Gastroesophageal sphincter (tissue), 4 donors: ENCODE data around the gene SYT1. TPM values are rescaled to one million over a fixed set of nuclear protein-coding genes. Genes with fewer than 3 reads are reported as not detected.
"Not testable (repeated sequence)": the region's sequence is repeated elsewhere in the genome, so short reads cannot be mapped to it uniquely, and the experiment has no call there.

ENCODE experiments used
- ATAC-seq: fragments of 150-250 bp; one replicate; pipeline ENCODE4 v1.9.1; 2016; ENCODE audit warnings: mild to moderate bottlenecking, moderate library complexity
- H3K27ac ChIP-seq, 4 donors: fragments of 200-600 bp; sonication (generic) in 3 of 4; 1 replicate in 3 of 4; 2 replicates in 1 of 4; pipeline ENCODE4 v1.5.1; 2016 to 2019
- H3K27me3 ChIP-seq: fragments of 200-600 bp; sonication (generic); one replicate; pipeline ENCODE4 v1.5.1; 2019
- H3K36me3 ChIP-seq, 2 donors: fragments of 200-600 bp; sonication (generic); one replicate each; pipeline ENCODE4 v1.5.1; 2019; ENCODE audit warnings: control low read depth in 1 of 2
- H3K4me1 ChIP-seq, 3 donors: fragments of 200-600 bp; sonication (generic); 1 replicate in 2 of 3; 2 replicates in 1 of 3; pipeline ENCODE4 v1.5.1; 2016 to 2019; ENCODE audit warnings: control low read depth in 2 of 3
- H3K4me3 ChIP-seq, 2 donors: fragments of 200-600 bp; sonication (generic); one replicate each; pipeline ENCODE4 v1.5.1; 2019; ENCODE audit warnings: mild to moderate bottlenecking in 1 of 2, moderate library complexity in 1 of 2
- H3K9me3 ChIP-seq, 3 donors: fragments of 200-600 bp; sonication (generic); one replicate each; pipeline ENCODE4 v1.5.1; 2017 to 2019; ENCODE audit warnings: control low read depth in 2 of 3
- EP300 ChIP-seq: sonication (generic); formaldehyde crosslinking; IDR thresholded peaks from one replicate; pipeline ENCODE4 v1.6.1; 2017; ENCODE audit warnings: antibody characterized with exemption, mild to moderate bottlenecking
- POLR2A ChIP-seq, 2 donors: fragments of 450-650 bp; IDR thresholded peaks; one replicate each; pipeline ENCODE4 v1.6.1; 2017; ENCODE audit warnings: antibody characterized with exemption in 2 of 2, mild to moderate bottlenecking in 2 of 2, moderate library complexity in 1 of 2
- POLR2AphosphoS5 ChIP-seq: sonication (generic); formaldehyde crosslinking; IDR thresholded peaks from one replicate; pipeline ENCODE4 v1.6.1; 2017; ENCODE audit warnings: antibody characterized with exemption
- WGBS, 2 donors: methylation state at CpG; one replicate each; pipeline ENCODE4 v1.1.5; 2018; ENCODE audit warnings: low coverage in 1 of 2; 5-methylcytosine and 5-hydroxymethylcytosine counted together
- total RNA-seq, 4 donors: library from RNA; depleted of rRNA; stranded (reverse); fragments of >200 nt; gene quantifications; one replicate each; pipeline ENCODE4 v1.1.0, GENCODE V29; 2016
- TF ChIP-seq, protein P1 (sequence below), 4 experiments: fragments of 200-600 bp in 2 of 4; fragments of 450-650 bp in 2 of 4; sonication (generic) in 1 of 4; IDR thresholded peaks; one replicate each; pipeline ENCODE4 v1.5.1; 2017 to 2019; ENCODE audit warnings: antibody characterized with exemption in 4 of 4, mild to moderate bottlenecking in 2 of 4, moderate library complexity in 2 of 4

Gene SYT1
- total RNA-seq, 4 donors from 2014 or later = 1.9 to 6.6 (median 3.5) TPM

DNA sequence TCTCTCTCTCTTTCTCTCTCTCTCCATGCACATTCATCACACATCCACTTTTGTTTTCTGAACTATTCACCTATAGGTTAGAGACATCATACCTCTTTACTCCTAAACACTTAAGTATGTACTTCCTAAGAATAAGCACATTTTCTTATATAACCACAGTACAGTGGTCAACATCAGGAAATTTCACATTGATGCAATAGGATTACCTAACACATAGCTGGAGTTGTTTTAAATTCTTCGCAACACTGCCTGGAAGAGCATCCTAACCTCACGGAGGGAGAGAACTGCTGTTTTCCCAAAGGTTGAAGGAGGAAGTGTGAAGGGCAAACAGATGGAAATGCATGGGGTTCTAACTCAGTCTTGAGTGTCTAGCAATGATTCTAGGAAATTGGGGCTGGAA lies 159.2 kb downstream of the SYT1 start:
- H3K27me3 ChIP-seq = no peaks in the 10 kb centered on the region
- H3K4me3 ChIP-seq = no peak overlapping the region
- H3K9me3 ChIP-seq = no peaks in the 10 kb centered on the region
- WGBS, 2 donors = 59 to 83% methylated on average over 2 of the region's 2 CpGs
- TF ChIP-seq, protein P1, sequence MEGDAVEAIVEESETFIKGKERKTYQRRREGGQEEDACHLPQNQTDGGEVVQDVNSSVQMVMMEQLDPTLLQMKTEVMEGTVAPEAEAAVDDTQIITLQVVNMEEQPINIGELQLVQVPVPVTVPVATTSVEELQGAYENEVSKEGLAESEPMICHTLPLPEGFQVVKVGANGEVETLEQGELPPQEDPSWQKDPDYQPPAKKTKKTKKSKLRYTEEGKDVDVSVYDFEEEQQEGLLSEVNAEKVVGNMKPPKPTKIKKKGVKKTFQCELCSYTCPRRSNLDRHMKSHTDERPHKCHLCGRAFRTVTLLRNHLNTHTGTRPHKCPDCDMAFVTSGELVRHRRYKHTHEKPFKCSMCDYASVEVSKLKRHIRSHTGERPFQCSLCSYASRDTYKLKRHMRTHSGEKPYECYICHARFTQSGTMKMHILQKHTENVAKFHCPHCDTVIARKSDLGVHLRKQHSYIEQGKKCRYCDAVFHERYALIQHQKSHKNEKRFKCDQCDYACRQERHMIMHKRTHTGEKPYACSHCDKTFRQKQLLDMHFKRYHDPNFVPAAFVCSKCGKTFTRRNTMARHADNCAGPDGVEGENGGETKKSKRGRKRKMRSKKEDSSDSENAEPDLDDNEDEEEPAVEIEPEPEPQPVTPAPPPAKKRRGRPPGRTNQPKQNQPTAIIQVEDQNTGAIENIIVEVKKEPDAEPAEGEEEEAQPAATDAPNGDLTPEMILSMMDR (IDR thresholded peaks at IDR 0.05) = no peak
- TF ChIP-seq POLR2A (IDR thresholded peaks at IDR 0.05) = no peak
- H3K4me1 ChIP-seq = no peaks in the 10 kb centered on the region
- H3K27ac ChIP-seq = no peak overlapping the region
- ATAC-seq = no peak
- no peaks in the 10 kb centered on the region for H3K36me3 ChIP-seq

DNA sequence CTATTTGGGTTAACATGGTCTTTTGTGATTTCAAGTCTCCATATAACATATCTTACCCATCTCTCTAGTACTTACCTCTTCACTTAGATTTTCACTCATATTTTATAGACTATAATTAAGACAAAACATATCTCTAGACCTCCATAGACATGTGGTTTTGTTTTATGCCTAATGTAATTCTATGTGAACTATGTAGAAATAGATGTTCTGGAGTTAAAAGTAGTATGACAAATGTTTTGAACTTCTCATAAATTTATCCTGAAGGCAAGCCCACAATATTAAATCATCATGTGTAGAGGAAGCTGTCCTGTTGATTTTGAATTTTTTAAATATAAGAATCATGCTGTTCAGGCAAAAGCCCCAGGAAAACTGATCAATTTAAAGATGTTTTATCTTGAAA lies 169.2 kb downstream of the SYT1 start:
- Histone ChIP-seq H3K36me3 (no peaks in the 10 kb centered on the region), H3K4me1 (no peaks in the 10 kb centered on the region), H3K27me3 (no peaks in the 10 kb centered on the region), H3K4me3 (no peak overlapping the region), H3K27ac (no peak overlapping the region), H3K9me3 (no peaks in the 10 kb centered on the region)
- no peak for ATAC-seq
- TF ChIP-seq POLR2AphosphoS5 = no peak
- no peak for TF ChIP-seq EP300
- TF ChIP-seq, protein P1 (IDR thresholded peaks at IDR 0.05) = no peak
- no peak for TF ChIP-seq POLR2A (IDR thresholded peaks at IDR 0.05)

DNA sequence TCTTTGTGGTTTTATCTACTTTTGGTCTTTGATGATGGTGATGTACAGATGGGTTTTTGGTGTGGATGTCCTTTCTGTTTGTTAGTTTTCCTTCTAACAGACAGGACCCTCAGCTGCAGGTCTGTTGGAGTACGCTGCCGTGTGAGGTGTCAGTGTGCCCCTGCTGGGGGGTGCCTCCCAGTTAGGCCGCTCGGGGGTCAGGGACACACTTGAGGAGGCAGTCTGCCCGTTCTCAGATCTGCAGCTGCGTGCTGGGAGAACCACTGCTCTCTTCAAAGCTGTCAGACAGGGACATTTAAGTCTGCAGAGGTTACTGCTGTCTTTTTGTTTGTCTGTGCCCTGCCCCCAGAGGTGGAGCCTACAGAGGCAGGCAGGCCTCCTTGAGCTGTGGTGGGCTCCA lies 180.2 kb downstream of the SYT1 start:
- WGBS, 2 donors = no CpG with 5 or more reads among the region's 6 CpGs
- H3K27me3 ChIP-seq, H3K27ac ChIP-seq, H3K36me3 ChIP-seq, H3K9me3 ChIP-seq, H3K4me3 ChIP-seq, H3K4me1 ChIP-seq, ATAC-seq: not testable (repeated sequence)

DNA sequence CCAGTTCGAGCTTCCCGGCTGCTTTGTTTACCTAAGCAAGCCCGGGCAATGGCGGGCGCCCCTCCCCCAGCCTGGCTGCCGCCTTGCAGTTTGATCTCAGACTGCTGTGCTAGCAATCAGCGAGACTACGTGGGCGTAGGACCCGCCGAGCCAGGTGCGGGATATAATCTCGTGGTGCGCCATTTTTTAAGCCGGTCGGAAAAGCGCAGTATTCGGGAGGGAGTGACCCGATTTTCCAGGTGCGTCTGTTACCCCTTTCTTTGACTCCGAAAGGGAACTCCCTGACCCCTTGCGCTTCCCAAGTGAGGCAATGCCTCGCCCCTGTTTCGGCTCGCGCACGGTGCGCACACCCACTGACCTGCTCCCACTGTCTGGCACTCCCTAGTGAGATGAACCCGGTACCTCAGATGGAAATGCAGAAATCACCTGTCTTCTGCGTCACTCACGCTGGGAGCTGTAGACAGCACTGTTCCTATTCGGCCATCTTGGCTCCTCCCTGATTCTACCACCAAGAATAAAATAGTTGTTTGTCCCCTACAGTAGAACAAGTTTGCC lies 180.7 kb downstream of the SYT1 start:
- not testable (repeated sequence) for H3K27ac ChIP-seq, H3K4me3 ChIP-seq, ATAC-seq, H3K36me3 ChIP-seq, H3K27me3 ChIP-seq, H3K4me1 ChIP-seq, H3K9me3 ChIP-seq
- WGBS, 2 donors = 97 to 99% methylated on average over 10 to 11 of the region's 32 CpGs

DNA sequence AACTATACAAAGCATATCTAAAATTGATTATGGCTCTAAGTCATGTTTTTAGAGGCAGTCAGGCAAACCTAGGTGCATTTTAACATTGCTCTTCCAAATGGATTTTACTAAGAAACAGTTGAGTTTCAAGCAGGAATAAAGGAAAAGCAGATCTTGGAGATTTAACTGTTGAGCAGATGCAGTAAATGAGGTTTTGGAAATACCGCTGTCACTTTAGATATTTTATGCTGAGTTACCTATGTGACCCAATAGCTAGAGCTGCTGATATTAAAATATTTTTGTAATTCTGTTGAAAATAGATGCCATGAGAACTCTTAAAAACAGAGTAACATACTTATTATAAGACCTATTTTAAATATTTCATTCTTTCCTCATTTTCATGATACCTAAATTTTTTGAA lies 181.4 kb downstream of the SYT1 start:
- Histone ChIP-seq H3K4me1 (no peaks in the 10 kb centered on the region), H3K36me3 (no peaks in the 10 kb centered on the region), H3K27me3 (no peaks in the 10 kb centered on the region), H3K9me3 (no peaks in the 10 kb centered on the region), H3K27ac (no peak overlapping the region), H3K4me3 (no peak overlapping the region)
- TF ChIP-seq EP300 (no peak), POLR2AphosphoS5 (no peak), POLR2A (IDR thresholded peaks at IDR 0.05) (no peak)
- TF ChIP-seq, protein P1 (IDR thresholded peaks at IDR 0.05) = no peak
- no peak for ATAC-seq
- WGBS, 2 donors = 100% methylated on average over 1 of the region's 1 CpG

DNA sequence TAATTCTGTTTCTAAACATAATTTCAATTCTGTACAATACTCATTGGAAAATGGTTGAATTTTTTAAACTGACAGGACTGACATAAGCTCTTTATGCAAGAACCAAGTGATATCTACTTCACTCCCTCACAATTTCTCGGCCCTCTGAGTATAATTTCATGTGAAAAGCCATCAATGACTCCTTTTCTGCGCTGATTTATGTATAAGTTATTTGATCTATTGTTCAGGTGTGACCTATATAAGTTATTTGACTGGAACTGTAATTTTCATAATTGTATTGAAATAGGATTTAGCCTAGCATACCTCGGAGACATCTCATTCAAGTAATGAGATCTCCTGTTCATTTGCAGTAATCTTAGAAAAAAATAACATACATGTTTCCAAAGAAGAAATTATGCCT lies 184.4 kb downstream of the SYT1 start:
- Histone ChIP-seq H3K4me3 (no peak overlapping the region), H3K9me3 (no peaks in the 10 kb centered on the region), H3K27me3 (no peaks in the 10 kb centered on the region), H3K4me1 (no peaks in the 10 kb centered on the region), H3K27ac (no peak overlapping the region), H3K36me3 (no peaks in the 10 kb centered on the region)
- no peak for TF ChIP-seq POLR2A (IDR thresholded peaks at IDR 0.05)
- WGBS, 2 donors = 86 to 88% methylated on average over 3 of the region's 3 CpGs
- no peak for ATAC-seq

DNA sequence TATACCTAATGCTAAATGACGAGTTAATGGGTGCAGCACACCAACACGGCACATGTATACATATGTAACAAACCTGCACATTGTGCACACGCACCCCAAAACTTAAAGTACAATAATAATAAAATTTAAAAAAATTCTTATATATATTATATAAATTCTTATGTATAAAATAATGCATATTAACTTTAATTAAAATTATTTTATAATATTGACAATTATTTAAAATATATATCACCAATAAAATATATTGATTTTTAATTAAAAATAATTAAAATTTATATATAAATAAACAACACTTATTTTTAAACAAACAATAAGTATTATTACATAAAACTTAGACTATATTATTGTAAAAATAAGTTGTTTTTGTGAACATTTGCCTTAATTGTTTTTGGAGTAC lies 188.8 kb downstream of the SYT1 start:
- Histone ChIP-seq H3K36me3 (no peaks in the 10 kb centered on the region), H3K27ac (no peak overlapping the region), H3K4me1 (no peaks in the 10 kb centered on the region), H3K9me3 (no peaks in the 10 kb centered on the region), H3K4me3 (no peak overlapping the region), H3K27me3 (no peaks in the 10 kb centered on the region)
- ATAC-seq = no peak
- TF ChIP-seq EP300 (no peak), POLR2A (IDR thresholded peaks at IDR 0.05) (no peak), POLR2AphosphoS5 (no peak)
- TF ChIP-seq, protein P1 (IDR thresholded peaks at IDR 0.05) = no peak
- whole genome bisulfite sequencing, 2 donors = 91 to 100% methylated on average over 3 of the region's 3 CpGs
